GM12892 (cell line): Measurements from ENCODE around the gene AHDC1.

Experiments used
- DNase-seq: peaks from one replicate; pipeline ENCODE4 v3.0.0; 2011; ENCODE audit not compliant: insufficient read length
- FAIRE-seq: peaks from 2 replicates; lab custom pipeline; 2011; peaks lifted over from hg19 to GRCh38; lab: Jason Lieb, UNC
- POLR2A ChIP-seq: IDR thresholded peaks from 2 replicates; pipeline ENCODE4 v1.6.1; 2011; ENCODE audit warnings: low read depth, low read length, control low read depth
- POLR2AphosphoS5 ChIP-seq: IDR thresholded peaks from 2 replicates; pipeline ENCODE4 v1.6.1; 2011; ENCODE audit warnings: low read depth, low read length, control low read depth
- TAF1 ChIP-seq: IDR thresholded peaks from 2 replicates; pipeline ENCODE4 v1.6.1; 2011; ENCODE audit warnings: low read depth, mild to moderate bottlenecking, control low read depth, low read length, borderline replicate concordance

Gene AHDC1

DNA sequence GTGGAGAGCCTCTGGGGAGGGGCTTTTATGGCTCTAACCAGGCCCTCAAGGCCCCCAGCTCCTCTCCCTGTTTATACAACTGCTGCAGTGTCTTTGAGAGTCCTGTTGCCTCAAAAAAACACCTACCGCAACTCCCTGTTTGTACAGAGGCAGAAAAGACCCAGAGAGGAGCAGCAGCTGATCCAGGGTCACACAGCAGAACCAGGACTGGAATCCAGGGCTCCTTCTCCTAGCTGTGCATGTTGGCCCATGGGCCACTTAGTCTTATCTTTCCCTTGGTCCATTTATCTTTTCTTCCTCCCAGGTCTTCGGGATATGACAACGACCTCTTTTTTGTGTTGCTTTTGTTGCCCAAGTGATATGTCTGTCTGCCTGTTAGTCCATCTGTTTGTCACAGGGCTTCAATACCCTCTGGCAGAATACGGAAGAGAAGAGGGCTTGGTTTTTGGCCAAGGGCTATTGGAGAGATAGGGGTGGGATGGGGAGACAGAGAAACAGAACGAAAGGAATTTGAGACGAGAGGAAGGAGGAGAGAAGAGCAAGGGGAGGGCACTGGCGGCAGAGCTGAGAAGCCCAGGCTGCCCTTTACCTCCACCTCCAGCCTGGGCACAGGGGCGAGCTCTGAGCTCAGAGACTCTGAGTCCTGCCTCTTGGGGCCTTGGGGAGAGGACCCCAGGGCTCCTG is 80.5 kb downstream of the AHDC1 start:
- no peak for TF ChIP-seq TAF1
- TF ChIP-seq POLR2AphosphoS5: no peak
- no peak for TF ChIP-seq POLR2A
- no peak for DNase-seq
- FAIRE-seq: no peak

DNA sequence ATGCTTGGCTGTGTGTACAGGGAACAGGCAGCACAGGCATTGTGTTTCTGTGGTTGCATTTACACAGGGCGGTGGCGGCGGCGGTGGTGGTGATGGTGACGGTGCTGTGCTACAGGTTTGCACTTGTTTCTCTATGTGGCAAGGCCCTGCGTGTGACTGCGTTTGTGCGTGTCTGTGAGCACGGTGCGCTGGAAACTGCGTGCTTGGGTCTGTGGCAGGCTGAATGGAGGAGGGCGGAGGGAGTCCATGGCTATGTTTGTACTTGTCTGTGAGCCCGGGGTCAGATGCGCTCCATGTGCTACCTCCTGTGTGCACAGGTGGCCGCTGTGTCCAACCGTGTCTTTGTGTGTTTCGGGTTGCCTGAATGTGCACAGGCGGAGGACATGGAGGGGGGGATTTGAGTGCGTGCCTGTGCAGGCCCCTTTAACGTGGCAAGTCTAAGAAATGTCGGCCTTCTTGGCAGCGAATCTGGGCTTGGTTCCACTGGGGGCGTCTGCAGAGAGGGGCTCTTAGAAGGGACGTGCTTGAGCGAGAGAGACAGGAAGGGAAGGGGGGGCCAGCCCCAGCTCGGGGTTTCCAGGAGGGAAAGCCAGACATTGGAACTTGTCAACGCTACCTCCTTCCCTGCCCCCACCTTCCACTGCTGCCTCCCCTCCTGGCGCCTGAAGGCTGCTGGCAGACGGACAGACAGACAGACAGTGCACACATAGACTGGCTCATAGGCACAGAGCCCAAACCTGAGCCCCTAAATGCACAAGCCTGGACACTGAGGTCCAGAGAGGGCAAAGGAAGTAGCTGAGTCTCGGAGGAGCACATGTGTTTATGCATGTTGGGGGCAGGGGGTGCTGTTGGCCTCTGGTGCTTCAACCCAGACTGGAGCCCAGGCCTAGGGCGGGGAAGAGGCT is 81.3 kb downstream of the AHDC1 start:
- no peak for FAIRE-seq
- no peak for TF ChIP-seq TAF1
- TF ChIP-seq POLR2AphosphoS5: no peak
- no peak for TF ChIP-seq POLR2A
- DNase-seq: no peak

DNA sequence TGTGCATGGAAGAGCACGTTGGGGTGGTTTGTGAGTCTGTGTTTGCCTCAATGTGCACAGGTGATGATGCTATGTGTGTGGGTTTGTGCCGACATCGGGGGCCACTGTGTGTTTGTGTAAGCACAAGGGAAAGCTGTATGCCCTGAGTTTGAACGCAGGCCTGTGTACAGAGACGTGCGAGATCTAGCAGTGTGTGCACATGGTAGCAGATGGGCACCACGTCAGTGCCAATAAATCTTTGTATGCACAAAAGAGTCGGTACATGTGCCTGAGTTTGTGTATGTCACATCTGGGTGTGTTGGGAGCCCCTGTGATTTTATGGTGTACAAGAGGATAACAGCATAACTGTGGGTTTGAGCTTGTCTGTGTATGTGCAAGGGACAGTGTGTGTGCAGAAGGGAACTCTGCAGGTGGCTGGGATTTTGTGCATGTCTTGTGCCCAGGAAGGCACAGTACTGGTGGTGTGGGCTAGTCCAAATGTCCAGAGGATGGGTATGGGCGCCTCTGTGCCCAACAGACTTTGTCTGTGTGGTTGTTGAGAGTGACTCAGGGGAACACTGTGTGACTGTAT is 82.0 kb downstream of the AHDC1 start:
- no peak for TF ChIP-seq TAF1
- no peak for TF ChIP-seq POLR2A
- no peak for TF ChIP-seq POLR2AphosphoS5
- DNase-seq (no peak), FAIRE-seq (no peak)

DNA sequence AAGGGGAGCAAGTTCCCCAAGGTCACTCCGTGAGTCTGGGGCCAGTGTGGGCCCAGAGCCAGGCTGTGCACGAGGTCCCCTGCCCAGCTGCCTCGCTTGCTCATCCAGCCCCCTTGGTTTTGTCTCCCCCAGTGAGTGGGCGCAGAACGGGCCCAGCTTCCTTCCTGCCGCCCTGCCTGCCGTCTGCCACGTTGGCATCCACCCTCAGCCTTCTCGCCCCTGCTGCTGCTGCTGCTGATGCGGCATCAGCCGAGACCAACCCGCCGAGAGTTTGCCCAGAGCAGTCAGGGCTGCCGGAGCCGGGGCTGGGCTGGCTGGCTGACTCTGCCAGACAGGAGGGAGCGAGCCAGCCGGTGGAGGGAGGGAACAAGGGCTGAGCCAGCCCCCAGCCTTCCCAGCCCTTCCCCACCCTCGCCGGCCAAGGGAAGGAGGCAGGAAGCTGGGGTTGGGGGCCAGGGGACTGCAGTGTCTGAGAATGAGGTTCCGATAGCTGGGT is 82.6 kb downstream of the AHDC1 start:
- no peak for TF ChIP-seq POLR2A
- no peak for TF ChIP-seq TAF1
- no peak for TF ChIP-seq POLR2AphosphoS5
- DNase-seq: no peak
- no peak for FAIRE-seq

DNA sequence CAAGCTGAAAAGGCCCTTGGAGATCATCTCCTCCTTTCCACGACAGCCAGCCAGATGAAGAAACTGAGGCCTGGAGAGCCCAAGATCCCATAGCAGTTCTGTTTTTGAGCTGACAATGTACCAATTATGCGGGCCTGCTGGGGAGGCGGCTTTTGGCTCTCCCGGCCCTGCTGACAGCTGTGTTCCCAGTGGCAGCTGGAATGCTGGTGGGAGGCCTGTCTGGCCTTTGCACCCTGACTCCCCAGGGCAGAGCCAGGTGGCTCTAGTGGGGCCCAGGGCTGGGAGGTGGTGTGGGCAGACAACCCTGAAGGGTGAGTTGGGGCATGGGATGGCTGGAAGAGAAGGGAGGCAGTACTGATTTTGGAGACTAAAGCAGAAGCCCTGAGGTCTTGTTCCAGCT is 83.3 kb downstream of the AHDC1 start:
- FAIRE-seq: no peak
- TF ChIP-seq TAF1 (no peak), POLR2A (no peak), POLR2AphosphoS5 (no peak)
- DNase-seq: no peak

DNA sequence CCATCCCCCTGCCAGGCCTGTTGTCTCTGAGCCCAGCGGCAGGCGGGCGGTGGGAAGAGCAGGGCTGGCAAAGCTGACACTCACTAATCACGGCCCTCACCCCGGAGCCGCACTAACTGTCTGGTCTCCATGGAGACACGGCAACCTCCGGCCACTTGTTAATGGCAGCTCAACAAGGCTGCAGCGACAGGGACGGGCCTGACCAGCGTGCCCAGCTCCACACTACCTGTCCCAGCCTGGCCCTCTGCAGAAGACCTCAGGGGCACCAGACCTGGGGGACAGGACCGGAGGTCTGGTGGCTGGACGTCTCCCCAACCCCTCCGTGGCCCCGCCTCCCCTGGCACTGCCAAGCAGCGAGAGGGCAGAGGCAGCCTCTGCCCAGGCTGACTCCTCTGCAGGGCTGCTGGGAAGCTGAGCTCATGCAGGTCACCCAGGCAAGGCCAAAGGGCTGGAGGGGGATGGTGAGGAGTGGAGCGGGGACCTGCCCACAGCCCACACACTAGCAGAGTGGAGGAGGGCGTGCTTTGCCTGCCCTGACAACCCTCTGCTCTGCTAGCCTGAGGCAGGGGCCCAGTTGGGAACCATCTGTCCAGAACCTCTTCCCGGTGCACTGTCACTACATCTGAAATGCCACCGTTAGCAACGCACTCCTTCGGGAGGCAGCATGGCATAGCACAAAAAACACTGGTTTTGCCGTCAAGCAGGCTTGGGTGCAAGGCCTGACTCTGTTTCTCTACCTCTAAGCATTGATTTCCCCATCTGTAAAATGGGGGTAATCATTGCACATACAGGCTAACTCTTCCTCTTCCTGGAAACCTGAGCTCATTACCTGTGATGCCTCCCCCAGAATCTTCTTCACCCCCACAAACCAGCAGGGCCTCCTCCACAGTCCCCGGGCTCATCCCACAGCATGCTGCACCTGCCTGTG is 84.3 kb downstream of the AHDC1 start:
- no peak for FAIRE-seq
- TF ChIP-seq POLR2AphosphoS5 (no peak), TAF1 (no peak), POLR2A (no peak)
- DNase-seq: no peak

DNA sequence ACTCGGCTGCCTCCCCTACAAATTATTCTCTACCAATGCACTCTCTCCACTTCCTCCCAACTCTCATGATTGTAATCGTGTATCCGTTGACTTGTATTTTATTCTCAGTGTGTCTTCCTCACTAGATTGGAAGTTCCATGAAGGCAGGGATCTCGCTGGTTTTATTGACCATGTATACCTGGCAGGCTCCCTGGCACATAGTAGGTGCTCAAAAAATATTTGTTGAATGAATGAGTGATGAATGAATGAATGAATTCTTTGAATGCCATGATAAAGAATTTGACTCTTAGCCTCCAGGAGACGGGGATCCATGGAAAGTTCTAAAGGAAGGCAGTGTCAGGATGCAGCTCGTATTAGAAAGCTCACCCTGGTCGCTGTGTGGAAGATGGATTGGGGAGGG is 85.1 kb downstream of the AHDC1 start:
- no peak for DNase-seq
- TF ChIP-seq TAF1 (no peak), POLR2AphosphoS5 (no peak)

DNA sequence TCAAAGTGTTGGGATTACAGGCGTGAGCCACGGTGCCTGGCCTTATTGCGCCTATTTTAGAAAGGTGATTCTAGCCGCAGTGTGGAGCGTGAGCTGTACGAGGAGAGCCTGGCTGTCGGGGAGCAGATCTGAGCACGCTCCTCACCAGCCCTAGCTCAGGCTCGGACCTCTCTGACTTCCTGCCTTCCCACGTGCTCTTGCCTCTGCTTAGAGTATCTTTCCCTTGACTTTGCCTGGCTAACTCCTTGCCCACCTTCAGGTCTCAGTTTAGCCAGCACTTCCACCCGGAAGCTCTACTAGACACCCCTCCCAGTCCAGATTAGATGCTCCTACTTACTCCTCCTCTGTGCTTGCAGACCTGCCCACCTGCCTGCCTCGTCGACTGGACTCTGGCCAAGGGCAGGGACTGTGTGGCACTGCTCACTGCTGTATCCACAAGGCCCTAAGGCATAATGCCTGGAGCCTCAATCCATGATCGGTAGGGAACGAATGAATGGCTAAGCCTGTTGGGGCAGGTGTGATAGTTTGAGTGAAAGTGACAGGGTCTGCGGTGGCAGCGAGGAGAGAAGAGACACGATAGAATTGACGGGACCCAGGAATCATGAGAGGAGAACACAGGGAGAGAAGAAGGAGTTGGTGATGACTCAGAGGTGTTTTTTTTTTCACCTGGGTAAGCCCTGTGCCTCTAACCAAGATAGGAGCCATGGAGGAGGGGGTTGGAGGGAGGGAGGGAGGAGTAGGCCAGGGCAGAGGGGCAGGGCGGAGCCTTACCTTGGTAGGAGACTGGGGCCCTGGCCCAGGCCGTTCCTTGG is 85.8 kb downstream of the AHDC1 start:
- TF ChIP-seq TAF1 (no peak), POLR2AphosphoS5 (no peak), POLR2A (no peak)
- no peak for DNase-seq
- no peak for FAIRE-seq

More for the DNA sequence above, 85.1 kb downstream of the AHDC1 start:
- no peak for FAIRE-seq

DNA sequence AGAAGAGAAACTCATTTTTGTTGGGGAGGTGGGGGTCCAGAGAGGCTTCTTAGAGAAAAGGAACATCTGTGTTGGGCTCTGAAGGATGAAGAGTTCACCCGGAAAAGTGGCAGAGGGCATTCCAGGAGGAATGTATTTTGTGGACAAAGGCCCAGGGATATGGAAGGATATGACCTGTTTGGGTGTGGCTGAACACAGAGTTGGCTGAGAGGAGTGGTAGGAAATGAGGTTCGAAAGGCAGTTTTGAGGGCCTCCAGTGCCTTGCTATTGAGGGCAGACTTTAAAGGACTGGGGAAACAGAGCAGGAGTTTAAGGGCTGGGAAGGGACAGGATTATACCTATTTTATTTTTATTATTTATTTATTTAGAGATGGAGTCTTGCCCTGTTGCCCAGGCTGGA is 86.6 kb downstream of the AHDC1 start:
- no peak for FAIRE-seq
- TF ChIP-seq POLR2AphosphoS5 (no peak), POLR2A (no peak), TAF1 (no peak)
- no peak for DNase-seq

DNA sequence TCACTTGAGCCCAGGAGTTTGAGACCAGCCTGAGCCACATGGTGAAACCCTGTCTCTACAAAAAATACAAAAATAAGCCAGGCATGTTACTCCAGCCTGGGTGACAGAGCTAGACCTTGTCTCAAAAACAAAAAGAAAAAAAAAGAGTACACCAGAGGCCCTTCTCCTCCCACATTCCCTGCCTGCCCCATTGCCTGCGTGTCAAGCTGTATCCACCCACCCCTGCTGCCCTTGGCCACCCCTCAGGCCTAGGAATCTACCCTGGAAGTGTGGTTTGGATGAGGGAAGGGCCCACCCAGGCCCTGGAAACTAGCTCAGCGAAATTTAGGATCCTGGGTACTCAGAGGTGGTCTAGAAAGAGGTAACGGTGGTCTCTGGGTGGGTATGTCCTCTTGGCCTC is 88.3 kb downstream of the AHDC1 start:
- FAIRE-seq (no peak), DNase-seq (no peak)
- TF ChIP-seq TAF1 (no peak), POLR2AphosphoS5 (no peak), POLR2A (no peak)
